GM12878 (cell line): ENCODE results near the gene MYRF. TPM values are rescaled to one million over a fixed set of nuclear protein-coding genes. Genes with fewer than 3 reads are reported as not detected.

Source experiments
- ZBTB40 ChIP-seq: fragments of 450-650 bp; IDR thresholded peaks from 2 replicates; pipeline ENCODE4 v1.6.1; 2016; ENCODE audit warnings: mild to moderate bottlenecking, moderate library complexity, borderline replicate concordance
- ZNF592 ChIP-seq: fragments of 450-650 bp; IDR thresholded peaks from 2 replicates; pipeline ENCODE4 v1.6.1; 2017; ENCODE audit warnings: mild to moderate bottlenecking, moderate library complexity
- polyA plus RNA-seq, 11 experiments: library from polyadenylated mRNA; depleted of rRNA in 4 of 11; unstranded in 6 of 11; stranded (reverse) in 5 of 11; fragments of >200 nt; fragmentation: Nextera tagmentation in 4 of 11; fragmentation: Illumina TruSeq in 1 of 11; extraction: Ambion mirVana in 4 of 11; extraction: Trizol in 1 of 11; gene quantifications; 1 replicate in 1 of 11; 2 replicates in 10 of 11; pipeline versions ENCODE4 v1.2.1 to v1.2.3, GENCODE V29; 2011 to 2016; ENCODE audit warnings: inconsistent platforms in 2 of 11, missing spikeins in 2 of 11, low read depth in 1 of 11
- total RNA-seq, 4 experiments: library from RNA; depleted of rRNA in 3 of 4; stranded (reverse); fragments of >200 nt in 3 of 4; fragmentation: Illumina TruSeq in 1 of 4; extraction: Trizol in 1 of 4; gene quantifications; 2 replicates each; pipeline versions ENCODE4 v1.2.1 to v1.2.3, GENCODE V29; 2013 to 2021

The MYRF gene
- total and polyA plus RNA-seq, 10 of the 15 experiments (the other 5 are each of a cell fraction or from before 2014, with no cell fraction given) = 0.27 to 15.6 (median 0.89) TPM

GRCh38 chr11:61754534-61755482 is 2.4 kb downstream of the MYRF start (continued):
- no peak for TF ChIP-seq ZBTB40
- no peak for TF ChIP-seq ZNF592
